NCI-H1092 treated with DMSO at 0.1 percent for 48 hours (cell line): ENCODE measurements around the gene MEX3A.
A peak's percentile ranks its signal among the peaks of the same experiment; 100 is the strongest.

Source experiments
- DNase-seq: peaks from one replicate; lab custom pipeline; 2025; lab: John Stamatoyannopoulos, UW

The MEX3A gene

GRCh38 chr1:156102633-156103511 lies 20.6 kb upstream of the MEX3A start:
- DNase-seq: no peak

- DNase-seq: no peak
Measured at GRCh38 chr1:156101880-156102279, 19.6 kb upstream of the MEX3A start.

GRCh38 chr1:156100205-156100995 lies 18.1 kb upstream of the MEX3A start:
- DNase-seq: peak; percentile 55

- no peak for DNase-seq
Measured at GRCh38 chr1:156099282-156099681, 17.0 kb upstream of the MEX3A start.

GRCh38 chr1:156098784-156099183 lies 16.5 kb upstream of the MEX3A start:
- no peak for DNase-seq

- no peak for DNase-seq
Measured at GRCh38 chr1:156097499-156098178, 15.4 kb upstream of the MEX3A start.

GRCh38 chr1:156096640-156097391 lies 14.6 kb upstream of the MEX3A start:
- DNase-seq: peak; percentile 55

GRCh38 chr1:156095906-156096508 lies 13.7 kb upstream of the MEX3A start:
- no peak for DNase-seq

GRCh38 chr1:156091610-156092009 lies 9.3 kb upstream of the MEX3A start:
- no peak for DNase-seq

GRCh38 chr1:156090840-156091188 lies 8.5 kb upstream of the MEX3A start:
- peak; percentile 78 for DNase-seq

GRCh38 chr1:156090138-156090839 lies 8.0 kb upstream of the MEX3A start:
- DNase-seq: no peak

- peak; percentile 23 for DNase-seq
Measured at GRCh38 chr1:156089704-156090103, 7.4 kb upstream of the MEX3A start.

GRCh38 chr1:156086256-156086662 lies 4.0 kb upstream of the MEX3A start:
- no peak for DNase-seq

GRCh38 chr1:156083800-156084790 lies 1.8 kb upstream of the MEX3A start:
- no peak for DNase-seq

GRCh38 chr1:156081917-156082308 lies 352 bp downstream of the MEX3A start:
- DNase-seq: peak; percentile 60

GRCh38 chr1:156081180-156081916 lies 917 bp downstream of the MEX3A start:
- peak; percentile 53 for DNase-seq

GRCh38 chr1:156080863-156081179 lies 1.4 kb downstream of the MEX3A start:
- DNase-seq: no peak

GRCh38 chr1:156080241-156080862 lies 1.9 kb downstream of the MEX3A start:
- no peak for DNase-seq

- no peak for DNase-seq
Measured at GRCh38 chr1:156079762-156080161, 2.5 kb downstream of the MEX3A start.
